Measurements from ENCODE around the gene CELSR2.

The CELSR2 gene

GRCh38 chr1:109273570-109274288 is 24.4 kb downstream of the CELSR2 start:
- no peak for DNase-seq (ENCODE audit: low read depth in 1 of 2, low spot score in 1 of 2)
- no peak for TF ChIP-seq JUND (IDR thresholded peaks at IDR 0.05; ENCODE audit: low read depth)
- in situ Hi-C loops (cut with HindIII; ENCODE audit: low pct_unique_long_range_greater_than_20kb, low sequenced_read_pairs): no loop called here

- no peak for TF ChIP-seq JUND (IDR thresholded peaks at IDR 0.05; ENCODE audit: low read depth)
- in situ Hi-C loops (cut with HindIII; ENCODE audit: low pct_unique_long_range_greater_than_20kb, low sequenced_read_pairs): no loop called here
- DNase-seq (ENCODE audit: low read depth in 1 of 2, low spot score in 1 of 2): peak; percentile 63 to 92
These were observed 25.5 kb downstream of the CELSR2 start for GRCh38 chr1:109274533-109275476.

- no peak for DNase-seq (ENCODE audit: low read depth in 1 of 2, low spot score in 1 of 2)
- in situ Hi-C loops (cut with HindIII; ENCODE audit: low pct_unique_long_range_greater_than_20kb, low sequenced_read_pairs): no loop called here
- TF ChIP-seq JUND (IDR thresholded peaks at IDR 0.05; ENCODE audit: low read depth): no peak
These were observed 26.5 kb downstream of the CELSR2 start for GRCh38 chr1:109275706-109276345.

- in situ Hi-C loops (cut with HindIII; ENCODE audit: low pct_unique_long_range_greater_than_20kb, low sequenced_read_pairs): no loop called here
- DNase-seq (ENCODE audit: low read depth in 1 of 2, low spot score in 1 of 2): peak; percentile 46 to 89
- TF ChIP-seq JUND (IDR thresholded peaks at IDR 0.05; ENCODE audit: low read depth): no peak
These were observed 28.3 kb downstream of the CELSR2 start for GRCh38 chr1:109277434-109278204.

GRCh38 chr1:109279615-109280278 is 30.4 kb downstream of the CELSR2 start:
- no peak for TF ChIP-seq JUND (IDR thresholded peaks at IDR 0.05; ENCODE audit: low read depth)
- no peak for DNase-seq (ENCODE audit: low read depth in 1 of 2, low spot score in 1 of 2)
- in situ Hi-C loops (cut with HindIII; ENCODE audit: low pct_unique_long_range_greater_than_20kb, low sequenced_read_pairs): no loop called here

GRCh38 chr1:109280862-109281261 is 31.5 kb downstream of the CELSR2 start:
- TF ChIP-seq JUND (IDR thresholded peaks at IDR 0.05; ENCODE audit: low read depth): no peak
- DNase-seq (ENCODE audit: low read depth in 1 of 2, low spot score in 1 of 2): no peak
- in situ Hi-C loops (cut with HindIII; ENCODE audit: low pct_unique_long_range_greater_than_20kb, low sequenced_read_pairs): no loop called here

GRCh38 chr1:109281680-109282496 is 32.5 kb downstream of the CELSR2 start:
- in situ Hi-C loops (cut with HindIII; ENCODE audit: low pct_unique_long_range_greater_than_20kb, low sequenced_read_pairs): no loop called here
- TF ChIP-seq JUND (IDR thresholded peaks at IDR 0.05; ENCODE audit: low read depth): no peak
- DNase-seq (ENCODE audit: low read depth in 1 of 2, low spot score in 1 of 2): no peak

GRCh38 chr1:109282497-109282951 is 33.2 kb downstream of the CELSR2 start:
- no peak for DNase-seq (ENCODE audit: low read depth in 1 of 2, low spot score in 1 of 2)
- in situ Hi-C loops (cut with HindIII; ENCODE audit: low pct_unique_long_range_greater_than_20kb, low sequenced_read_pairs): no loop called here
- TF ChIP-seq JUND (IDR thresholded peaks at IDR 0.05; ENCODE audit: low read depth): no peak

GRCh38 chr1:109282952-109283747 is 33.8 kb downstream of the CELSR2 start, which contains the start of gene PSRC1:
PSRC1 (minus strand) TSS chr1:109283145.
- in situ Hi-C loops (cut with HindIII; ENCODE audit: low pct_unique_long_range_greater_than_20kb, low sequenced_read_pairs): no loop called here
- no peak for TF ChIP-seq JUND (IDR thresholded peaks at IDR 0.05; ENCODE audit: low read depth)

More at GRCh38 chr1:109282952-109283747, 33.8 kb downstream of the CELSR2 start, which contains the start of gene PSRC1:
- peak; percentile 89 to 95 for DNase-seq (ENCODE audit: low read depth in 1 of 2, low spot score in 1 of 2)

Data from T47D (cell line).